Measurements from ENCODE around the gene KCND1. TPM values are rescaled to one million over a fixed set of nuclear protein-coding genes. Genes with fewer than 3 reads are reported as not detected.
A peak's percentile ranks its signal among the peaks of the same experiment; 100 is the strongest.

Gene KCND1
- total RNA-seq, 2 donors from 2014 or later: 1.3 to 1.5 TPM

DNA sequence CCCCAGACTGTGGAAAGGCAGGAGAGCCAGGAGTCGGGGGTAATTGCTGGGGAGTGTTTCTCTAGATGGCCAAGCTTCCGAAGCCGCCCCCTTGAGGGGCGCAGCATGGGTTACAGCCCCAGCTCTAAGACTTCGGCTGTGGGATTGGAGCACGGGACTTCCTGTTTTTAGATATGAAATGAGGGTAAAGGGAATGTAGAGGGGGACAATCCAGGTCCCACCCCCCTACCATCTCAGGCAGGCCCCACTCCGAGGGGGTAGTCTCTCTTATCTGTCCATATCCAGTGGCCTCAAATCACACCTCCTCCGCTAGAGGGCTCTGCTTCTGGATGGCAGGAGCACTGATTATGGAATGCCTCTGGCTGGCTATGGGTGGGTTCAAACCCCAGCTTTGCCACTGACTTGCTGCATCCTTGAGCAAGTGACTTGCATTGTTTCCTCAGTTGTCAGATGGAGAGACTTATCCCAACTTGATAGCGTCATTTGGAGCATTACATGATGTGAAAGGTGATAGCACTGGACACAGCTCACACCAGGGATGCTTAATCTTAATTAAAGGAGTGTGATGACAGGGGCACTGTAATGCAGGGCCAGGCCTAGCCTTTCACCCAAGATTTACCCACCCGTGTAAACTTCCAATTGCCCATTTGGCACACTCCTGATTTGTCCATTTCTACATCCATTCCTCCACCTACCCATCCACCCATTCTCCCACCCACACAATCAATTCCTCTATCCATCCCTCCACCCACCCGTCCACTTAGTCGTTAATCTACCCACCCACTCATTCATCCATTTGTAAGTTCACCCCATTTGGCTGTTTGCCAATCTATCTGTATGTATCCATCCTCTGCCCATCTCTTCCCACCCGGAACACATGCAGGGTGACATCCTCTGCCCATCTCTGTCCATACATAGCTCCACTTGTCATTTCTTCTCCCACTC lies 848 bp upstream of the KCND1 start:
- no peaks in the 10 kb centered on the region for H3K27me3 ChIP-seq
- H3K4me1 ChIP-seq: peaks cover 0 to 17% of the 10 kb centered on the region in 2 donors
- DNase-seq (ENCODE audit: low spot score): no peak
- no peaks in the 10 kb centered on the region for H3K36me3 ChIP-seq
- H3K27ac ChIP-seq: peak overlapping the region; percentile 28 to 36
- no peaks in the 10 kb centered on the region for H3K9me3 ChIP-seq
- TF ChIP-seq, protein P1, sequence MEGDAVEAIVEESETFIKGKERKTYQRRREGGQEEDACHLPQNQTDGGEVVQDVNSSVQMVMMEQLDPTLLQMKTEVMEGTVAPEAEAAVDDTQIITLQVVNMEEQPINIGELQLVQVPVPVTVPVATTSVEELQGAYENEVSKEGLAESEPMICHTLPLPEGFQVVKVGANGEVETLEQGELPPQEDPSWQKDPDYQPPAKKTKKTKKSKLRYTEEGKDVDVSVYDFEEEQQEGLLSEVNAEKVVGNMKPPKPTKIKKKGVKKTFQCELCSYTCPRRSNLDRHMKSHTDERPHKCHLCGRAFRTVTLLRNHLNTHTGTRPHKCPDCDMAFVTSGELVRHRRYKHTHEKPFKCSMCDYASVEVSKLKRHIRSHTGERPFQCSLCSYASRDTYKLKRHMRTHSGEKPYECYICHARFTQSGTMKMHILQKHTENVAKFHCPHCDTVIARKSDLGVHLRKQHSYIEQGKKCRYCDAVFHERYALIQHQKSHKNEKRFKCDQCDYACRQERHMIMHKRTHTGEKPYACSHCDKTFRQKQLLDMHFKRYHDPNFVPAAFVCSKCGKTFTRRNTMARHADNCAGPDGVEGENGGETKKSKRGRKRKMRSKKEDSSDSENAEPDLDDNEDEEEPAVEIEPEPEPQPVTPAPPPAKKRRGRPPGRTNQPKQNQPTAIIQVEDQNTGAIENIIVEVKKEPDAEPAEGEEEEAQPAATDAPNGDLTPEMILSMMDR (IDR thresholded peaks at IDR 0.05): peak; percentile 27 to 60
- H3K4me3 ChIP-seq: peak overlapping the region; percentile 11 to 40

DNA sequence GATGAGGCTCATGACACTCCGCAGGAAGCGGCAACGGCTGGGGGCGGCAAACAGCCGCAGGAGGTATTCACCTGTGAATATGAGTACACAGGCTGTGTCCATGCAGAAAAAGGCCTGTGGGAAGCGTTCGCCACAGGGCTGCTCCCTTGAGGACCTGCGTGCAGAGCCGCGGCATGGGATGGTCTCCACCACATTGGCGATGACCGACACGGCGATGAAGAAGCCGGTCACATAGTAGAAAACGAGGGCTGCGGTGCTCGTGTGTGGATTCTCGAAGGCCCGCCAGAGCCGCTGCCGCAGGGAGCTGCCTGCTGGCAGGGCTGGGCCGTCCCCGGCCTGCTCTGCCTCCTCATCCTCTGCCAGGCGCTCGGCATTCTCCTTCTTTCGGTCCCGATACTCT lies 2.2 kb downstream of the KCND1 start:
- DNase-seq (ENCODE audit: low spot score): no peak
- no peaks in the 10 kb centered on the region for H3K36me3 ChIP-seq
- peaks cover 0 to 17% of the 10 kb centered on the region in 2 donors for H3K4me1 ChIP-seq
- H3K27ac ChIP-seq: no peak overlapping the region
- no peaks in the 10 kb centered on the region for H3K27me3 ChIP-seq
- no peaks in the 10 kb centered on the region for H3K9me3 ChIP-seq
- H3K4me3 ChIP-seq: no peak overlapping the region
- TF ChIP-seq, protein P1 (IDR thresholded peaks at IDR 0.05): no peak

DNA sequence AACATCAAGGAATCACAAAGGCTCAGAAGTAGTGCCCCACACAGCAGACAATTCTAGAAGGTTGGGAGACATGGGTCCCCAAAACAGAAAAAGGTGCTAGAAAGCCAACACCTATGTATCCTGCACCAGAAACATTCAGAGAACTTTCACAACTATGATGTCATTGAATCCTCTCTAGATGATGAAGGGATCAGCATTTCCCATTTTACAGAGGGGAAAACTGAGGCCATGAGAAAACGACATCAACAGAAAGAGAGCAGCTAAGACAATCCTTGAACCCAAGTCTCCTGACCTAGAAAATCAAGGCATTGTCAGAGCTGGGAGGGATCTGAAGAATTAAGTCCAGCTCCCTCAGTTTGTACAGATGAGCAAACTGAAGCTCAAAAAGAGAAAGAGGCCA lies 3.3 kb downstream of the KCND1 start:
- Histone ChIP-seq H3K4me3 (no peak overlapping the region), H3K27me3 (no peaks in the 10 kb centered on the region), H3K4me1 (peaks cover 0 to 17% of the 10 kb centered on the region in 2 donors), H3K27ac (no peak overlapping the region), H3K9me3 (no peaks in the 10 kb centered on the region), H3K36me3 (no peaks in the 10 kb centered on the region)
- TF ChIP-seq, protein P1 (IDR thresholded peaks at IDR 0.05): no peak
- DNase-seq (ENCODE audit: low spot score): no peak

DNA sequence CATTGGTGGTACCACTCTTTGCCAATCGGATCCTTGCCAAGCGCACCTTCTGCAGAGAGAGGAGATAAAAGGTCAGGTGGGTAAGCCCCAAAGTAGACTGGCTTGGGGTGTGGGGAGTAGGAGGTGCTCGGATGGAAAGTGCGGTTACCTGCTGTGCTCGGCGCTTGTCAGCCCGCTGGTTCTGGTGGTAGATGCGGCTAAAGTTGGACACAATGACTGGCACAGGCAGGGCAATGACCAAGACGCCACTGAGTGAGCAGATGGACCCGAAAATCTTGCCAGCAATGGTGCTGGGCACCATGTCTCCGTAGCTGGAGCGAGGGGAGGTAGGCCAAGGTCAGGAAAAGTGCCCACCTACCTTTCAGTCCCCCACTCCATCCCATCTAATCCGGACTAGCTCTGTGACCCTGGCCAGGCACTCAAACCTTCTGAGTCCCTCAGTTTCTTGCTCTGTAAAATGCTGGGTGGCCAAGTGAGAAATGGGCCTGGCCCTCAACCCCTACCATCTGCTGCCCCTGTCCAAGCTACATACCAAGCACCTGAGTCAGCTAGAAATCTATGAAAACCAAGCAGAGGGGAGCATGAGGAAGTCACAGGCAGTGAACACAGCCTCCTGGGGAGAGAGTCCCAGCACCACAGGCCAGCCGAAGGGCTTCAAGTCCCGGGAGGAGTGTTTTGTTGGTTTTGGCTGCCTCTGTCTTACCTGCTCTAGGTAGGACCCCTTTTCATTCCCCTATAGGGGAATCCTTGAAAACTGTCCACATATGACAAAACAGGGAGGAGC lies 4.7 kb downstream of the KCND1 start:
- H3K36me3 ChIP-seq: no peaks in the 10 kb centered on the region
- no peaks in the 10 kb centered on the region for H3K9me3 ChIP-seq
- no peak for DNase-seq (ENCODE audit: low spot score)
- peaks cover 0 to 9% of the 10 kb centered on the region in 2 donors for H3K4me1 ChIP-seq
- TF ChIP-seq, protein P1 (IDR thresholded peaks at IDR 0.05): no peak
- no peaks in the 10 kb centered on the region for H3K27me3 ChIP-seq
- H3K27ac ChIP-seq: no peak overlapping the region
- H3K4me3 ChIP-seq: no peak overlapping the region

DNA sequence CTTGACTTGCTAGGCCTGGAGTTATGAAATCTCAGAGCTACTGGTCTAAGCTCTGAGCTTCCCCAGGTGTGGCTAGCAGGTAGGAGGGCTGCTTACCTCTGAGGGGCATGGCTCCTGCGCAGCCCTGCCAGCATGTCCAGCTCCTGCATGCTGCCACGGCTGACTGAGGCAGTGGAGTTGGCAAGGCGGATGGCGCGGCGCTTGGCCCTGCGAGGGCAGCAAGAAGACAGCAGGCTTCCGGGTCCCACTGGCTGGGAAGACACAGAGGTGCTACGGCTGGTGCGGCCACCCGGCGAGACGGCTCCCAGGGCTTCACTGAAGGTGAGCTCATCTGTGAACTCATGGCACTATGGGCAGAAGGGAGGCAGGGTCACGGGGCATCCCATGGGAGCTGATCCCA lies 5.7 kb downstream of the KCND1 start:
- Histone ChIP-seq H3K27me3 (no peaks in the 10 kb centered on the region), H3K4me1 (no peaks in the 10 kb centered on the region), H3K4me3 (no peak overlapping the region), H3K27ac (no peak overlapping the region), H3K9me3 (no peaks in the 10 kb centered on the region), H3K36me3 (no peaks in the 10 kb centered on the region)
- no peak for DNase-seq (ENCODE audit: low spot score)
- TF ChIP-seq, protein P1 (IDR thresholded peaks at IDR 0.05): no peak

Data from right atrium auricular region (tissue), 2 donors.